HG03571 (cell line): ENCODE data around the gene MANF.

Source experiments
- ATAC-seq: cut with Tn5 transposase; IDR thresholded peaks from one replicate; pipeline ENCODE4 v1.9.1; 2021; ENCODE audit not compliant: unreplicated experiment

MANF gene

GRCh38 chr3:51389423-51390183 lies 4.5 kb downstream of the MANF start:
- ATAC-seq = no peak

- ATAC-seq = no peak
Measured at GRCh38 chr3:51390246-51391074, 5.4 kb downstream of the MANF start.

GRCh38 chr3:51391075-51391565 lies 6.0 kb downstream of the MANF start, which contains the start of gene RBM15B:
TSS of gene RBM15B (plus strand) at chr3:51391285. CDS start at chr3:51391400, 115 bp downstream.
- ATAC-seq = peak; percentile 85

- peak; percentile 8 for ATAC-seq
Measured at GRCh38 chr3:51391566-51392354, 6.7 kb downstream of the MANF start.

- ATAC-seq = no peak
Measured at GRCh38 chr3:51392355-51393133, 7.5 kb downstream of the MANF start.

- no peak for ATAC-seq
Measured at GRCh38 chr3:51393134-51393495, 8.0 kb downstream of the MANF start.

GRCh38 chr3:51393564-51393963 lies 8.5 kb downstream of the MANF start:
- no peak for ATAC-seq

GRCh38 chr3:51394541-51394940 lies 9.4 kb downstream of the MANF start:
- ATAC-seq = no peak

GRCh38 chr3:51395493-51396213 lies 10.6 kb downstream of the MANF start:
- ATAC-seq = no peak

GRCh38 chr3:51396401-51396800 lies 11.3 kb downstream of the MANF start:
- ATAC-seq = no peak

- ATAC-seq = no peak
Measured at GRCh38 chr3:51397392-51397791, 12.3 kb downstream of the MANF start.

GRCh38 chr3:51398595-51399310 lies 13.7 kb downstream of the MANF start:
- ATAC-seq = no peak

GRCh38 chr3:51400166-51400565 lies 15.1 kb downstream of the MANF start:
- no peak for ATAC-seq

- ATAC-seq = no peak
Measured at GRCh38 chr3:51401735-51402134, 16.6 kb downstream of the MANF start.

GRCh38 chr3:51403675-51404074 lies 18.6 kb downstream of the MANF start:
- ATAC-seq = no peak

- ATAC-seq = no peak
Measured at GRCh38 chr3:51408021-51408420, 22.9 kb downstream of the MANF start.

- no peak for ATAC-seq
Measured at GRCh38 chr3:51408813-51409212, 23.7 kb downstream of the MANF start.

GRCh38 chr3:51422211-51422610 lies 37.1 kb downstream of the MANF start:
- ATAC-seq = no peak

GRCh38 chr3:51426921-51427320 lies 41.8 kb downstream of the MANF start:
- no peak for ATAC-seq
